Panc1 (cell line): ENCODE measurements around the gene MACO1.

Source experiments
- CTCF ChIP-seq: fragments of 450-650 bp; IDR thresholded peaks from 2 replicates; pipeline ENCODE4 v1.5.1; 2017; ENCODE audit warnings: mild to moderate bottlenecking
- POLR2AphosphoS5 ChIP-seq: IDR thresholded peaks from 2 replicates; pipeline ENCODE4 v1.6.1; 2012; ENCODE audit warnings: mild to moderate bottlenecking, low read depth, low read length, moderate library complexity
- REST ChIP-seq, 2 experiments: IDR thresholded peaks; 2 replicates each; pipeline ENCODE4 v1.6.1; 2011 to 2012; ENCODE audit warnings: low read depth in 2 of 2, control low read depth in 1 of 2, low read length in 1 of 2, mild to moderate bottlenecking in 1 of 2, moderate library complexity in 1 of 2; ENCODE audit not compliant: insufficient read depth in 1 of 2

DNA sequence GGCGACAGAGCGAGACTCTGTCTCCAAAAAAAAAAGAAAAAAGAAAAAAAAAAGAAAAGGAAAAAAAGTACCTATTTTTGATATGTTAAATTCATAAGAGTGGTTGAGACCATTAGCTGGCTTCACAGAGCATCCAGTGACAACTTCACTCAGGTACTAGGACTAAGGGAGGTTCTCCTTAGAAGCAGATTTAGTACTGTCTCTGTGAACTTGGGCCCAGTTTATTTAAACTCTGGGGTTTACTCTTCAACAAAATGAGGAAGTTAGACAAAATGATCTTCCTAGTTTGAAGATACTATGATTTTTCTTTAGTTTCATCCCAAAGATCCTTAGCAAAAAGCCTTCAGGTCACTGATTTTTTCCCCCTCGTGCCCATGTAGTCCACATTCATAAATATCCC, 21.2 kb downstream of the MACO1 start:
- TF ChIP-seq REST (IDR thresholded peaks at IDR 0.05; ENCODE audit: insufficient read depth in 1 of 2, low read depth in 2 of 2, low read length in 1 of 2) (no peak), CTCF (no peak), POLR2AphosphoS5 (no peak)
